Caco-2 (cell line): ENCODE data around the gene PIPOX. TPM values are rescaled to one million over a fixed set of nuclear protein-coding genes. Genes with fewer than 3 reads are reported as not detected.

Experiments used
- BruUV-seq: library from RNA; stranded (reverse); fragments of 400-500 nt; replicated peaks from 2 replicates; lab custom pipeline; 2021; lab: Mats Ljungman, UMichigan
- CTCF ChIA-PET: fragments of 300-600 bp; sonication (Branson Sonifier 250); formaldehyde crosslinking; loops from one replicate; lab custom pipeline; 2022; ENCODE audit warnings: antibody characterized with exemption; lab: Charles Lee
- POLR2A ChIA-PET: fragments of 300-600 bp; sonication (Branson Sonifier 250); formaldehyde crosslinking; loops from one replicate; lab custom pipeline; 2022; ENCODE audit warnings: antibody characterized with exemption; lab: Charles Lee
- DNase-seq, 2 experiments: peaks; one replicate each; pipeline versions ENCODE4 v3.0.0 to v3.0.0-alpha.2; 2020 to 2022
- H3K27me3 ChIP-seq: replicated peaks from 2 replicates; pipeline ENCODE4 v1.6.0; 2011; ENCODE audit warnings: low read length; ENCODE audit not compliant: control insufficient read depth, insufficient read depth
- H3K36me3 ChIP-seq: 2 replicates; pipeline ENCODE4 v1.5.1; 2011; ENCODE audit warnings: low read length; ENCODE audit not compliant: control insufficient read depth, insufficient read depth
- H3K4me1 ChIP-seq: fragments of 250-450 bp; sonication (Bioruptor Pico); 2 replicates; pipeline ENCODE4 v1.5.1; 2020; ENCODE audit warnings: mild to moderate bottlenecking
- H3K4me3 ChIP-seq: 2 replicates; pipeline ENCODE4 v1.5.1; 2011; ENCODE audit warnings: low read depth, mild to moderate bottlenecking, control low read depth, low read length
- H3K9me3 ChIP-seq: fragments of 250-450 bp; sonication (Bioruptor Pico); 2 replicates; pipeline ENCODE4 v1.5.1; 2020; ENCODE audit warnings: mild to moderate bottlenecking, moderate library complexity
- H3K27ac Mint-ChIP-seq: one replicate; pipeline ENCODE4 v1.8.0; 2022; ENCODE audit warnings: mixed read lengths; ENCODE audit not compliant: unreplicated experiment
- H3K27me3 Mint-ChIP-seq: one replicate; pipeline ENCODE4 v1.8.0; 2022; ENCODE audit warnings: mixed read lengths; ENCODE audit not compliant: insufficient read depth, unreplicated experiment
- H3K36me3 Mint-ChIP-seq: one replicate; pipeline ENCODE4 v1.8.0; 2022; ENCODE audit warnings: mild to moderate bottlenecking, mixed read lengths; ENCODE audit not compliant: insufficient read depth, unreplicated experiment
- H3K4me1 Mint-ChIP-seq: one replicate; pipeline ENCODE4 v1.8.0; 2022; ENCODE audit warnings: low read depth, mixed read lengths; ENCODE audit not compliant: unreplicated experiment
- H3K4me3 Mint-ChIP-seq: one replicate; pipeline ENCODE4 v1.8.0; 2022; ENCODE audit warnings: mild to moderate bottlenecking, moderate library complexity, mixed read lengths; ENCODE audit not compliant: unreplicated experiment
- H3K9me3 Mint-ChIP-seq: one replicate; pipeline ENCODE4 v1.8.0; 2022; ENCODE audit warnings: mixed read lengths; ENCODE audit not compliant: unreplicated experiment
- intact Hi-C: fragments of 100-400 bp; cut with micrococcal nuclease; formaldehyde crosslinking; loops from one replicate; pipeline ENCODE4 v1.10.0; 2022; ENCODE audit not compliant: unreplicated experiment
- total RNA-seq: library from RNA; stranded (reverse); gene quantifications from 2 replicates; pipeline ENCODE4 v1.2.3, GENCODE V29; 2022
- TF ChIP-seq, protein P1 (sequence below), 2 experiments: fragments of 200-600 bp in 1 of 2; IDR thresholded peaks; 1 replicate in 1 of 2; 2 replicates in 1 of 2; pipeline versions ENCODE4 v1.5.1 to v1.8.0; 2011 to 2022; ENCODE audit warnings: antibody characterized with exemption in 1 of 2, control low read depth in 1 of 2, inconsistent platforms in 1 of 2, low read depth in 1 of 2, low read length in 1 of 2, mild to moderate bottlenecking in 1 of 2, moderate library complexity in 1 of 2; ENCODE audit not compliant: insufficient read depth in 1 of 2, severe bottlenecking in 1 of 2, unreplicated experiment in 1 of 2

Gene PIPOX
- total RNA-seq, 1 experiment from 2014 or later = 2.2 TPM

DNA sequence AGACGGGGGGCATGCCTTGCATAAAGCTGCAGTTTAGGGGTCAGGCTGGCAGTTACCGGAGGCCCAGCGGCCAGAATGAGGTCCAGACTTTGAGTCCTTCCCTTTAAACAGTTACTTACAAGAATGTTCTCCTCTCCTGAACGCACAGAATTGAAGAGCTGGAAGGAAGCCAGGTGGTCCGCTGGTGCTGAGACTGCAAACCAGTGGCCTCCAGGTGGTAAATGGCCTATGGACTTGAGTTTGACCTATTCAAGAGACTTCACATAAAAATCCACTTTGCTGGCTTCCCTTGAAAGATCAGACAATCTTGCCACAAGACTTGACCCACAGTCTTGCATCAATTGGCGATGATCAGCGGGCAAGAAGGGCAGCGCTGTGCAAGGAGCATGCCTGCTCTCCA lies 22.4 kb upstream of the PIPOX start:
- ChIA-PET CTCF (no interaction called here), POLR2A (no interaction called here)
- Histone ChIP-seq H3K36me3 (no peaks in the 10 kb centered on the region), H3K4me3 (no peak overlapping the region), H3K4me1 (no peaks in the 10 kb centered on the region), H3K27me3 (no peaks in the 10 kb centered on the region), H3K9me3 (no peaks in the 10 kb centered on the region)
- Mint-ChIP-seq H3K4me3 (no peak overlapping the region), H3K27me3 (peaks cover 18% of the 10 kb centered on the region), H3K9me3 (no peaks in the 10 kb centered on the region), H3K4me1 (no peaks in the 10 kb centered on the region), H3K27ac (no peak overlapping the region), H3K36me3 (no peaks in the 10 kb centered on the region)
- intact Hi-C loops = loop anchor here (5.0 kb wide), 1 partner anchor 37 kb away; no protein-coding TSS in a partner anchor
- TF ChIP-seq, protein P1, sequence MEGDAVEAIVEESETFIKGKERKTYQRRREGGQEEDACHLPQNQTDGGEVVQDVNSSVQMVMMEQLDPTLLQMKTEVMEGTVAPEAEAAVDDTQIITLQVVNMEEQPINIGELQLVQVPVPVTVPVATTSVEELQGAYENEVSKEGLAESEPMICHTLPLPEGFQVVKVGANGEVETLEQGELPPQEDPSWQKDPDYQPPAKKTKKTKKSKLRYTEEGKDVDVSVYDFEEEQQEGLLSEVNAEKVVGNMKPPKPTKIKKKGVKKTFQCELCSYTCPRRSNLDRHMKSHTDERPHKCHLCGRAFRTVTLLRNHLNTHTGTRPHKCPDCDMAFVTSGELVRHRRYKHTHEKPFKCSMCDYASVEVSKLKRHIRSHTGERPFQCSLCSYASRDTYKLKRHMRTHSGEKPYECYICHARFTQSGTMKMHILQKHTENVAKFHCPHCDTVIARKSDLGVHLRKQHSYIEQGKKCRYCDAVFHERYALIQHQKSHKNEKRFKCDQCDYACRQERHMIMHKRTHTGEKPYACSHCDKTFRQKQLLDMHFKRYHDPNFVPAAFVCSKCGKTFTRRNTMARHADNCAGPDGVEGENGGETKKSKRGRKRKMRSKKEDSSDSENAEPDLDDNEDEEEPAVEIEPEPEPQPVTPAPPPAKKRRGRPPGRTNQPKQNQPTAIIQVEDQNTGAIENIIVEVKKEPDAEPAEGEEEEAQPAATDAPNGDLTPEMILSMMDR (IDR thresholded peaks at IDR 0.05; ENCODE audit: insufficient read depth in 1 of 2, low read depth in 1 of 2, low read length in 1 of 2, severe bottlenecking in 1 of 2, unreplicated experiment in 1 of 2) = no peak
- DNase-seq = no peak
- BruUV-seq = no TSS peak

DNA sequence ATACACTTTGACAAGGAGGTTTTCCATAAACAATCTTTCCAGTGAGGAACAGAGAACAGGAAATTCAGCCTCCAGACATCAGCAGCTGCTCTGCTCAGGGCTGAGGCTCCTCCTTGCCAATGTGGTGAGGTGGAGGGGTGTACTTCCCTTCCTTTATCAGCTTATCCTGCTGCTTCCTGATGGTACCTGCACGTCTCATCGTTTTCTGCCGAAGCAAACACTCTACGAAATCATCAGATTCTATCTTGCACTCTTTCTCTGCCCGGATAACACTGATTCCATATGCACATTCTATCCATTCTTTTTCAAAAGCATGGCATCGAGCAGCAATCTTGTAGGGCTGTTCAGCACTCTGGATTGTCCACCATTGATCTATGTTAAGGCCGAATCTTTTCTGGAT lies 21.7 kb upstream of the PIPOX start:
- ChIA-PET POLR2A (no interaction called here), CTCF (no interaction called here)
- Histone ChIP-seq H3K9me3 (no peaks in the 10 kb centered on the region), H3K4me1 (no peaks in the 10 kb centered on the region), H3K36me3 (no peaks in the 10 kb centered on the region), H3K4me3 (no peak overlapping the region), H3K27me3 (no peaks in the 10 kb centered on the region)
- Mint-ChIP-seq H3K27me3 (peaks cover 21% of the 10 kb centered on the region), H3K36me3 (no peaks in the 10 kb centered on the region), H3K4me3 (no peak overlapping the region), H3K27ac (no peak overlapping the region), H3K4me1 (no peaks in the 10 kb centered on the region), H3K9me3 (no peaks in the 10 kb centered on the region)
- no TSS peak for BruUV-seq
- intact Hi-C loops = loop anchor here (5.0 kb wide), 1 partner anchor 36 kb away; no protein-coding TSS in a partner anchor
- no peak for DNase-seq
- TF ChIP-seq, protein P1 (IDR thresholded peaks at IDR 0.05; ENCODE audit: insufficient read depth in 1 of 2, low read depth in 1 of 2, low read length in 1 of 2, severe bottlenecking in 1 of 2, unreplicated experiment in 1 of 2) = no peak

DNA sequence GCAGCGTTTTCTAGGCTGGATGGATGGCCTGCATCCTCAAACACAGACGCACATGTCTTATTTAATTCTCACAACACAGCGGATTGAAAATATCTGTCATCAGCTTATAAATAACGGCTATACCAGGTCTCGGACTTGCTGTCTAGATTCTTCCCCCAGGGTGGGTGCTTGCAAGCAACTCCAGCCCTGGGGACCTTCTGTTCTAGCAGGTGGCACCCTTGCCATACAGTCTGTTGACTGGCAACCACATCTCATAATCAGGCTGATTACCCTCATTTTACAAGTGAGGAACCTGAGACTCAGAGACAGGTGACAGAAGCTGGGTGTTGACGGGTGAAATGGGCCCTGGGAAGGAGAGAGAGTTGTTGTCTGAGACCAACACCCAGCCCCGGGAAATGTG lies 20.9 kb upstream of the PIPOX start:
- Mint-ChIP-seq H3K4me3 (no peak overlapping the region), H3K36me3 (no peaks in the 10 kb centered on the region), H3K4me1 (no peaks in the 10 kb centered on the region), H3K27me3 (peaks cover 21% of the 10 kb centered on the region), H3K27ac (no peak overlapping the region), H3K9me3 (no peaks in the 10 kb centered on the region)
- H3K4me1 ChIP-seq = no peaks in the 10 kb centered on the region
- CTCF ChIA-PET = no interaction called here
- no TSS peak for BruUV-seq
- POLR2A ChIA-PET = no interaction called here
- H3K36me3 ChIP-seq = no peaks in the 10 kb centered on the region
- TF ChIP-seq, protein P1 (IDR thresholded peaks at IDR 0.05; ENCODE audit: insufficient read depth in 1 of 2, low read depth in 1 of 2, low read length in 1 of 2, severe bottlenecking in 1 of 2, unreplicated experiment in 1 of 2) = no peak
- intact Hi-C loops = loop anchor here (5.0 kb wide), 1 partner anchor 35 kb away; no protein-coding TSS in a partner anchor
- no peaks in the 10 kb centered on the region for H3K27me3 ChIP-seq
- no peaks in the 10 kb centered on the region for H3K9me3 ChIP-seq
- no peak for DNase-seq
- H3K4me3 ChIP-seq = no peak overlapping the region
